ENCODE data around the gene SHANK1. TPM values are rescaled to one million over a fixed set of nuclear protein-coding genes. Genes with fewer than 3 reads are reported as not detected.

Gene SHANK1
- total and polyA plus RNA-seq, 3 experiments from 2014 or later = not detected

DNA sequence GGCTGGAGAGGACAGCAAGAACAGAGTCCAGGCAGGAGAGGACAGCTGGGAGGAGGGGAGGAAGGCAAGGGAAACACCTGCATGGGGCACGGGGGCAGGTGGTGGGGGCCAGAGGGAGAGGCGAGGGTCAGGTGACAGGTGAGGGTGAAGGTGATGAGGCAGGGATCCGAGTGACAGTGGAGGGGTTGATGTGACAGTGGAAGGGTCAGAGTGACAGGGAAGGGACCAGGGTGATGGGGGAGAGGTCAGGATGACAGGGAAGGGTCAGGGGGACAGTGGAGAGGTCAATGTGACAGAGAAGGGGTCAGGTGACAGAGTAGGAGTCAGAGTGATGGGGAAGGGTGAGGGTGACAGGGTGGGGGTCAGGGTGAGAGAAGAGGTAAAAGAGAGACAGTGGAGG lies 41.3 kb downstream of the SHANK1 start:
- ChIA-PET CTCF (no interaction called here), POLR2A (no interaction called here)
- Histone ChIP-seq H3K9me3 (ENCODE audit: low read length) (no peaks in the 10 kb centered on the region), H3K4me1 (ENCODE audit: insufficient read depth, low read length) (no peaks in the 10 kb centered on the region), H3K27me3 (ENCODE audit: insufficient read depth, low read length, poor library complexity, severe bottlenecking) (peaks cover 10% of the 10 kb centered on the region), H3K27ac (ENCODE audit: low read depth, low read length) (no peak overlapping the region), H3K36me3 (ENCODE audit: insufficient read depth, low read length) (no peaks in the 10 kb centered on the region), H3K4me3 (ENCODE audit: low read length) (no peak overlapping the region)
- no peak for DNase-seq
- Mint-ChIP-seq H3K27me3 (peaks cover 33 to 60% of the 10 kb centered on the region in 2 donors), H3K27ac (no peak overlapping the region), H3K4me3 (no peak overlapping the region), H3K9me3 (peaks cover 0 to 19% (median 9%) of the 10 kb centered on the region in 5 donors), H3K4me1 (peaks cover 5 to 9% (median 8%) of the 10 kb centered on the region in 3 donors), H3K36me3 (no peaks in the 10 kb centered on the region)

DNA sequence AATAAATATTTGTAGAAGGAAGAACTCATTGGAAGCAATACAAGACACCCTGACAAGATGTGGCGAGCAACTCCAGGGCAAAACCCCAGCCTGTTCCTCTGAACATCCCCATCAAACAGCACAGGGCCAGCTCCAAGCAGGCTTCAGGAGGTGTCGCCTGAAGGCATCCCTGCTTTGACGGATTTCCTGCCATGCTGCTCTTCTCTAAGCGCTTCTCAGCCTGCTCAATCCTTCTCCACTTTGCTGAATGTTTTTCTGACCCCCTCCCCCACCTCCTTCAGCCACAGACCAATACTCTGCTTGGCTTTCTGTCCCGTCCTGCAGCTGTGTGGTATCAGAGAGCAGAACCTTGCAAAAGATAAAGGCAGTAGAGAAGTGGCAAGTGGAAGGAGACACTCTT lies 42.0 kb downstream of the SHANK1 start:
- H3K4me3 Mint-ChIP-seq = no peak overlapping the region

DNA sequence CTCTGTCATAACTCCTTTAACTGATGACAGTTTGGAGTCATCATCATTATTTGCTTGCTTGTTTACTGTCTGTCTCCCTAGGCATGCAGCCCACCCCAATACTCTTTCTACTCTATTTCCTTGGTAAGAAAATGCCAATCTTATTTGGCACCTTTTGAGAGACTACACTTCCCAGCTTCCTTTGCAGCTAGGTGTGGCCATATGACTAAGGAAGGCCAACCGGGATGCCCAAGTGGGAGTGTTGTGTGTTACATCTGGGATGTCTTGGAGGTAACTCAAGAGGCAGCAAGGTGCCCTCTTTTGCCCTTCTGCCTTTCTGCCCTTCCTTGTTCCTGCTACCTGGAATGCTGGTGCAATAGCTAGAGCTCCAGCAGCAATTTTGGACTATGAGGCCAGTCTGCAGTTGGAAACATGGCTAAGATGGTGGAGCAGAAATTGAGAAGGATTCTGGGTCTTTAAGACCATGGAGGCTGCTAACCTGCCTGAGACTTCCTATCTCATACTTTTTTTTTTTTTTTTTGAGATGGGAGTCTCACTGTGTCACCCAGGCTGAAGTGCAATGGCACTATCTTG lies 42.9 kb downstream of the SHANK1 start:
- Histone ChIP-seq H3K27ac (ENCODE audit: low read depth, low read length) (no peak overlapping the region), H3K27me3 (ENCODE audit: insufficient read depth, low read length, poor library complexity, severe bottlenecking) (peaks cover 10% of the 10 kb centered on the region), H3K9me3 (ENCODE audit: low read length) (no peaks in the 10 kb centered on the region), H3K36me3 (ENCODE audit: insufficient read depth, low read length) (no peaks in the 10 kb centered on the region), H3K4me3 (ENCODE audit: low read length) (no peak overlapping the region), H3K4me1 (ENCODE audit: insufficient read depth, low read length) (no peaks in the 10 kb centered on the region)
- CTCF ChIA-PET = no interaction called here
- H3K36me3 Mint-ChIP-seq = no peaks in the 10 kb centered on the region
- no peak for DNase-seq
- H3K9me3 Mint-ChIP-seq = peaks cover 0 to 19% (median 9%) of the 10 kb centered on the region in 5 donors
- peaks cover 5 to 9% (median 8%) of the 10 kb centered on the region in 3 donors for H3K4me1 Mint-ChIP-seq
- H3K27me3 Mint-ChIP-seq = peaks cover 40 to 65% of the 10 kb centered on the region in 2 donors
- POLR2A ChIA-PET = no interaction called here
- H3K27ac Mint-ChIP-seq = no peak overlapping the region
- no peak overlapping the region for H3K4me3 Mint-ChIP-seq

More for the DNA sequence above, 42.0 kb downstream of the SHANK1 start:
- Histone ChIP-seq H3K4me3 (ENCODE audit: low read length) (no peak overlapping the region), H3K36me3 (ENCODE audit: insufficient read depth, low read length) (no peaks in the 10 kb centered on the region), H3K9me3 (ENCODE audit: low read length) (no peaks in the 10 kb centered on the region), H3K27ac (ENCODE audit: low read depth, low read length) (no peak overlapping the region), H3K4me1 (ENCODE audit: insufficient read depth, low read length) (no peaks in the 10 kb centered on the region), H3K27me3 (ENCODE audit: insufficient read depth, low read length, poor library complexity, severe bottlenecking) (peaks cover 10% of the 10 kb centered on the region)
- Mint-ChIP-seq H3K27me3 (peaks cover 40 to 64% of the 10 kb centered on the region in 2 donors), H3K36me3 (no peaks in the 10 kb centered on the region), H3K9me3 (peaks cover 0 to 19% (median 9%) of the 10 kb centered on the region in 5 donors), H3K4me1 (peaks cover 5 to 9% (median 8%) of the 10 kb centered on the region in 3 donors), H3K27ac (no peak overlapping the region)
- ChIA-PET POLR2A (no interaction called here), CTCF (no interaction called here)
- no peak for DNase-seq

DNA sequence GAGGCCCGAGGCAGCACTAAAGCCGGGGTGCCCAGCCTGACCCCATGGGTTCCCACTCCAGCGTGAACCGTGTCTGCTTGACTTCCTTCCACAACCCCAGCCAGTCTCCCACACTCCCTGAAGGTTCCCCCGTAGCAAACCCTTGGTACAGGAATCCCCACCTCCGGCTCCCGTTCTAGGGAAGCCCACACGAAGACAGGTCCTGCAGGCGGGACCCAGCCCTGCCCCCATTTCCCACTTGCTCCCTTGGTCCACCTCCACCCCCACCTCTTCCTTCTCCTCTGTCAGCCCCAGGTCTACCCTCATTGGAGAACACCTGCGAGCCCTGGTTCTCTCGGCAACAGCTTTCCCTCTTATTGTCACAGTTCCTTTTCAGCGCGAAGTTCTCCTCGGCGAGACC lies 46.5 kb downstream of the SHANK1 start:
- H3K4me1 ChIP-seq (ENCODE audit: insufficient read depth, low read length) = no peaks in the 10 kb centered on the region
- H3K9me3 ChIP-seq (ENCODE audit: low read length) = no peaks in the 10 kb centered on the region
- no peaks in the 10 kb centered on the region for H3K36me3 Mint-ChIP-seq
- H3K4me3 Mint-ChIP-seq = no peak overlapping the region
- H3K27ac ChIP-seq (ENCODE audit: low read depth, low read length) = no peak overlapping the region
- peaks cover 8% of the 10 kb centered on the region for H3K27me3 ChIP-seq (ENCODE audit: insufficient read depth, low read length, poor library complexity, severe bottlenecking)
- H3K36me3 ChIP-seq (ENCODE audit: insufficient read depth, low read length) = no peaks in the 10 kb centered on the region
- ChIA-PET POLR2A (no interaction called here), CTCF (no interaction called here)
- H3K27ac Mint-ChIP-seq = no peak overlapping the region
- H3K9me3 Mint-ChIP-seq = peaks cover 0 to 11% (median 9%) of the 10 kb centered on the region in 5 donors
- peaks cover 0 to 3% (median 0%) of the 10 kb centered on the region in 3 donors for H3K4me1 Mint-ChIP-seq
- H3K27me3 Mint-ChIP-seq = peaks cover 27 to 63% of the 10 kb centered on the region in 2 donors
- H3K4me3 ChIP-seq (ENCODE audit: low read length) = no peak overlapping the region
- DNase-seq = no peak

DNA sequence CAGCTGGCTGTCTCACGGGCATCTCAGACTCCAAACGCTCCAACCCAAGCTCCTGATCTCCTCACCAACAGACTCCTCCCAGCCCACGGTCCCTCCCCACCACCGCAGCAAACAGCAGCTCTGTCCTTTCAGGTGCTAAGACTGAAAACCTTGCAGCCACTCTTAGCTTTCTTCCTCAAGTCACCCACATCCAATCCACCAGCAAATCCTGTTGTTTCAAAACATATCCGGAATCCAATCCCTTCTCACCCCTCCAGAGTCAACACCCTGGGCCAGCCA lies 49.6 kb downstream of the SHANK1 start:
- Histone ChIP-seq H3K4me3 (ENCODE audit: low read length) (no peak overlapping the region), H3K27me3 (ENCODE audit: insufficient read depth, low read length, poor library complexity, severe bottlenecking) (peaks cover 13% of the 10 kb centered on the region), H3K27ac (ENCODE audit: low read depth, low read length) (no peak overlapping the region), H3K36me3 (ENCODE audit: insufficient read depth, low read length) (no peaks in the 10 kb centered on the region), H3K4me1 (ENCODE audit: insufficient read depth, low read length) (no peaks in the 10 kb centered on the region), H3K9me3 (ENCODE audit: low read length) (no peaks in the 10 kb centered on the region)
- Mint-ChIP-seq H3K9me3 (peaks cover 0 to 4% (median 0%) of the 10 kb centered on the region in 5 donors), H3K4me1 (no peaks in the 10 kb centered on the region), H3K4me3 (no peak overlapping the region), H3K36me3 (no peaks in the 10 kb centered on the region), H3K27ac (no peak overlapping the region), H3K27me3 (peaks cover 25 to 44% of the 10 kb centered on the region in 2 donors)
- ChIA-PET POLR2A (no interaction called here), CTCF (no interaction called here)
- no peak for DNase-seq

DNA sequence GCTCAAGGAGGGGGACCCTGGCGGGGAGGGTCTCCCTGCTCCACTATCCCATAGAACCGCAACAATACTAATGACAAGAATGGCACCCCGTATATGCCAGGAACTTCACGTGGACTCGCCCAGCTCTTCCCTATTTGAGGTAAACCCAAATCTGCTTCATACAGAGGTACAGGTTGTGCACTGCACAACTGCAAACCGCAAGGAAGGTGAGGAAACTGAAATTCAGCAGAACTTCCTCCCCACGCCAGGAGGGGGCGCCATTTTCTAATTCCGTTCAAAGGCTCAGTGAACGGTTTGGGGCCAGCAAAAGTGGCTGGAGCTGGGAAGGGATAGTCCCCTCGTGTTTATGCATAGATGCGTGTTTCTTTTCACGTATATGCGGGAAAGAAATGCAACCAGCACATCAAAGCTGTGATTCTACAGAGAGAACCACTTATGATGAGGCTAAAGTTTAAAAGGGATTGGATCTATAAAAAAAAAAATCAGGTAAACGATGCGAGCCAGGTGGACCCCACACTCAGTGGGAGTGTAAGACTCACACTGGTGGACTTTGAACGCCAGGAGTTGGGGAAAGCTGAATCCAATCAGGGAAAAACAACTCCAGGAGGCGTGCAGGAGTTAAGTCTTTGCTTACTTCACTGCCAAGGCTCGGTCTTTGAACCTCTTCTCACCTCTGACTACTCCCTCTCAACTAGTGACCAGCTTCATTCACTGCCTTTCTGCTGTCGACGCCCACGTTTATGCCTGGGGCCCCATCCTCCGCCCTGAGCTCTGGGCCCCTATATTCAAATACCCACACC lies 50.1 kb downstream of the SHANK1 start:
- peaks cover 13% of the 10 kb centered on the region for H3K27me3 ChIP-seq (ENCODE audit: insufficient read depth, low read length, poor library complexity, severe bottlenecking)
- H3K4me3 Mint-ChIP-seq = no peak overlapping the region
- no peaks in the 10 kb centered on the region for H3K36me3 Mint-ChIP-seq
- peak in 1 of 5 donors; percentile 27 for DNase-seq
- ChIA-PET POLR2A (no interaction called here), CTCF (interaction anchor here (0.9 kb wide), 1 partner anchor 1448 kb away, joined by 3 read pairs; no protein-coding TSS in a partner anchor)
- no peak overlapping the region for H3K27ac Mint-ChIP-seq
- H3K9me3 ChIP-seq (ENCODE audit: low read length) = no peaks in the 10 kb centered on the region
- H3K4me3 ChIP-seq (ENCODE audit: low read length) = no peak overlapping the region
- H3K4me1 ChIP-seq (ENCODE audit: insufficient read depth, low read length) = no peaks in the 10 kb centered on the region
- H3K36me3 ChIP-seq (ENCODE audit: insufficient read depth, low read length) = no peaks in the 10 kb centered on the region
- H3K27ac ChIP-seq (ENCODE audit: low read depth, low read length) = no peak overlapping the region
- peaks cover 23 to 47% of the 10 kb centered on the region in 2 donors for H3K27me3 Mint-ChIP-seq
- H3K9me3 Mint-ChIP-seq = peaks cover 0 to 4% (median 0%) of the 10 kb centered on the region in 5 donors
- H3K4me1 Mint-ChIP-seq = no peaks in the 10 kb centered on the region

DNA sequence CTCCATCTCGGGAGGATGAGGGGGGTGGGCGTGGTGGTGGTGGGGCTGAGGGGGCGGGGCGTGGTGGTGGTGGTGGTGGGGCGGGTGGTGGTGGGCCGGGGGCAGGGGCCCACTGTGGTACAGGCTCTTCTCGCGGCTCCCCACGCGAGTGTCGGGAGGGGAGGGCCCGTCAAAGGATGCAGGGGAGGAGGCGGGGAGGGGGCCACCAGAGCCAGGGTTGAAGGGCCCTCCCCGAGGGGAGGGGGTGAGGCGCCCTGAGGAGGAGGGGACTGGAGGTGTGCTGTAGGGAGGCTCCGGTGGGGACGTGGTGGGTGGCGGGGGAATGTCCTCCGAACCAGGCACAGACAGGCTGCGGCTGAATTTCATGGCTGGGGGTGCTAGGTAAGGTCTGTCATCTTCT lies 50.7 kb downstream of the SHANK1 start:
- Histone ChIP-seq H3K9me3 (ENCODE audit: low read length) (no peaks in the 10 kb centered on the region), H3K4me1 (ENCODE audit: insufficient read depth, low read length) (no peaks in the 10 kb centered on the region), H3K27ac (ENCODE audit: low read depth, low read length) (no peak overlapping the region), H3K27me3 (ENCODE audit: insufficient read depth, low read length, poor library complexity, severe bottlenecking) (peaks cover 13% of the 10 kb centered on the region), H3K4me3 (ENCODE audit: low read length) (no peak overlapping the region), H3K36me3 (ENCODE audit: insufficient read depth, low read length) (no peaks in the 10 kb centered on the region)
- Mint-ChIP-seq H3K27me3 (peaks cover 23 to 46% of the 10 kb centered on the region in 2 donors), H3K4me3 (no peak overlapping the region), H3K27ac (no peak overlapping the region), H3K36me3 (no peaks in the 10 kb centered on the region), H3K9me3 (peaks cover 0 to 2% (median 0%) of the 10 kb centered on the region in 5 donors), H3K4me1 (no peaks in the 10 kb centered on the region)
- ChIA-PET CTCF (interaction anchor here (0.9 kb wide), 1 partner anchor 1447 kb away, joined by 3 read pairs; no protein-coding TSS in a partner anchor), POLR2A (no interaction called here)
- no peak for DNase-seq

DNA sequence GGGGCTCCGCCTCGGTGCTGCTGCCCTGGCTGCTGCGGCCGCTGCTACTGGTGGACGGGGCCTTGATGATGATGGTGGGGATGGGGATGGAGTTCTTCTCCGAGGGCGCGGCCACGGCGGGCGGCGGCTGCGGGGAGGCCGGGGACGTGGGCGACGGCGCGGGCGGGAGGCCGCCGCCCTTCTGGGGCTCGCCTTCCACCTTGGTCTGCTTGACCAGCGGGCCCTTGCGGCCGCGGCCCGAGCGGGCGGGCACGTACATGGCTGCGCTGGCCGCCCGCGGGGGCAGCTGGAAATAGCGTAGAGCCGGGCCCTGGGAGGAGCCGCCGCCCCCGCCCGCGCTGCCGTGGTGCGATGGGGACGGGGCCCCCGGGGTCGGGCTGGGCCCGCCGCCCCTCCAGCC lies 51.2 kb downstream of the SHANK1 start:
- Histone ChIP-seq H3K27ac (ENCODE audit: low read depth, low read length) (no peak overlapping the region), H3K9me3 (ENCODE audit: low read length) (no peaks in the 10 kb centered on the region), H3K4me3 (ENCODE audit: low read length) (no peak overlapping the region), H3K4me1 (ENCODE audit: insufficient read depth, low read length) (no peaks in the 10 kb centered on the region), H3K36me3 (ENCODE audit: insufficient read depth, low read length) (no peaks in the 10 kb centered on the region), H3K27me3 (ENCODE audit: insufficient read depth, low read length, poor library complexity, severe bottlenecking) (peaks cover 13% of the 10 kb centered on the region)
- ChIA-PET POLR2A (no interaction called here), CTCF (no interaction called here)
- Mint-ChIP-seq H3K9me3 (peaks cover 0 to 1% (median 0%) of the 10 kb centered on the region in 5 donors), H3K27me3 (peaks cover 25 to 46% of the 10 kb centered on the region in 2 donors), H3K4me3 (no peak overlapping the region), H3K27ac (no peak overlapping the region), H3K36me3 (no peaks in the 10 kb centered on the region), H3K4me1 (no peaks in the 10 kb centered on the region)
- DNase-seq = no peak

Measured in CD8-positive, alpha-beta memory T cell (primary cell).